Skeletal muscle cell (primary cell): ENCODE data around the gene DYNC2I2.
"Not testable (repeated sequence)": the region's sequence is repeated elsewhere in the genome, so short reads cannot be mapped to it uniquely, and the experiment has no call there.

Source experiments
- DNase-seq: peaks from one replicate; pipeline ENCODE4 v3.0.0-alpha.2; 2010; ENCODE audit warnings: low read depth
- H3K4me3 ChIP-seq: 2 replicates; pipeline ENCODE4 v1.5.1; 2011; ENCODE audit warnings: low read depth, mild to moderate bottlenecking, control low read depth, low read length, moderate library complexity

The DYNC2I2 gene

DNA sequence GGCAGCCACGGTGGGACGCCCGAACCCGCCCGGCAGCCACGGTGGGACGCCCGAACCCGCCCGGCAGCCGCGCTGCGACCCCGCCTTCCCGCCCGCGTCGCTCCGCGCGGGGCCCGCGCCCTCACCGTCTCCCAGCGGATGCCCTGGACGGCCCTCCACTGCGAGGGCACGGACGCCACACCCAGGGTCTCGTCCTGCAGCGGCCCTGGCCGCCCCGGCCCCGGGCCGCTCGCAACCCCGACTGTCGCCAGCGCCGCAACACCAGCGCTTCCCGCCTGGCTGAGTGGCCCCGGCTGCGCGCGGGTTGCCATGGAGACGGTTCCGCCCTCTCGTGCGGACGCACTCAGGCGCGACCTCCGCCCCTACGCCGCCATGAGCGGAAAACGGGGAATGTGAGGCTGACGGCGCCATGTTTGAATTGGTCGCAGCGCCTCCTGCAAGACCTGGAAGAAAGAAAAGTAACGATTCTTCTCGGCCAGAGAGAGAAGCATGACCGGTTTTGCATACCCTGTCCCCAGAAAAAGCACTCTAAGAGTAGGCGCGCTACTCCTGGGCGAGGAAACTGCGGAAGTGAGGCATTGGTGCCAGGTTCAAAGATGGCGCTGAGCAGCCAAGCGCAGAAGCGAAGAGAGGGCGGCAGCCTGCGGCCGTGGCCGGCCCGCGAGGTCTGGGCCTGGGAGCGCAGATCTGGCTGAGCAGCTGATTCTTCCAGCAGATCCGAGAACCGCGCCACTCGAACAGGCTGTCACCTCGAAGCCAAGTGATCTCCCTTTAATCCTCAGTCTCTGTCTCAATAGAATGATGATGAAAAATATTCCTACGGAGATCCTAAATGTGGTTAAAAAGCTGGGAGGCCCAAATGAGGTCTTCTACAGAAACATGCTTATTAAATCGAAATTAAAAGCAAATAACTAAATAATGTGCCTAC lies at the start of gene DYNC2I2:
TSS of gene DYNC2I2 (minus strand) at position 432 of the 928 bp plus-strand sequence. CDS start at position 311, 121 bp downstream.
- peak within 1 kb of the TSS; percentile 65 for H3K4me3 ChIP-seq

DNA sequence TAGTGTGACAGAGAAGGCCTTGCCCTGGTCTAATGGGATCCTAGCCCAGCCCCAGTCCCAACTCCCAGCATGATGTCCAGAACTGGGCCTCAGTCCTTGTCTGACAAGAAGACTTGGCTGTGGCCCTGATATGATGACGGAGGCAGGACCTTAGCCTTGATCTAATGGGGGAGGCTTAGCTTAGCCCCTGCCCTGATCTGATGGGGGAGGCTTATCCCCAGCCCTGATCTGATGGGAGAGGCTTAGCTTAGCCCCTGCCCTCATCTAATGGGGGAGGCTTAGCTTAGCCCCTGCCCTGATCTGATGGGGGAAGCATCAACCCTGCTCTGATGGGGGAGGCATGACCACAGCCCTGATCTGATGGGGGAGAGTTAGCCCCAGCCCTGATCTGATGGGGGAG lies 49.4 kb upstream of the DYNC2I2 start:
- H3K4me3 ChIP-seq, result no peak overlapping the region
- DNase-seq, result no peak

More for the DNA sequence above, at the start of gene DYNC2I2:
- peak; percentile 74 for DNase-seq

- DNase-seq, result no peak
- no peak overlapping the region for H3K4me3 ChIP-seq
Observed at GRCh38 chr9:128705051-128705965, 48.7 kb upstream of the DYNC2I2 start.

DNA sequence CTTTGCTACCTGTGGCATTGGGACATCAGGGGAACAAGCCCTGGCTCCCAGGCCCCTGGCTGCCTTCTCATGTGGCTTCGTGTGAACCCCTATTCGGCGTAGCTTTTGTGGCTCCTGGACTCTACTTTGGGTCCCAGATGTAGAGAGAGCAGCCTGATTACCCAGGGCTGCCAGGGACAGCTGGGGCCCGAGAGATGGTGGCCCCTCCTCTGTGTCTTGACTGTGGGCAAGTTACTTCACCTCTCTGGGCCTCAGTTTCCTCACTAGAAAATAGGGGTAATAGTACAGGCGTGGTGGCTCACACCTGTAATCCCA lies 47.7 kb upstream of the DYNC2I2 start:
- no peak overlapping the region for H3K4me3 ChIP-seq
- no peak for DNase-seq

DNA sequence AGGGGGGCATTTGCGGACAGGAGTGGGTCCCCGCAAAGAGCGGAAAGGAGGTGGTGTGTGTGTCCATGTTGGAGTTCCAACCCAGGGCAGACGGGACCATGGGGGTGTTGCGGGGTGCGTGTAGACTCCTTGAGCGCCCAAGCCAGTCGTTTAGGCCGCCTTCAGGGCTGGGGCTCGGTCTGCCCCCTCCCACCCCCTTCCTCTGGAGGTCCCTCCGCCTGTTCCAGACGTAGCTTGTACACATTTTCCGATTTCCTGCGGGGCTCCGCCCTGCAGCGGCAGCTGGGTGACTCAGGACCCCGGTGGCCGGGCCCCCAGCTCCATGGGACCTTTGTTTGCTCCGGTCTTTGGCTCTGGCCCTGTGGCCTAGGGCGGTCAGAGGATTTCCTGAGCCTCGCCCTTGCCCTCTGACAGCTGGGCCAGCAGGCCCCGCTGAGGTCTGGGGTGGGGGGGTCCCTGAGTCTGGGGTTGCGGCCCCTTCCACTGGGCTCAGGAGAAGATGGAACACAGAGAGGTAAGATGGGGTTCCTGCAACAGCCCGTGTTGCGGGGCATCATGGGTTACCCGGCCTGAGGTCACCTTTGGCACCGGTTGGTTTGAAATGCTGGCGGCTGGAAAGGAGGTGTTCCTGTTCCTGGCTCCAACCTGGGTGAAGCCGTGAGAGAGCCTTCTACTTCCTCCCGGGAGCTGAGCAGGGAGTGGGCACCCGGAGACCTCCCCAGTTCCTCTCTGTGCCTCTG lies 47.1 kb upstream of the DYNC2I2 start:
- DNase-seq, result no peak

DNA sequence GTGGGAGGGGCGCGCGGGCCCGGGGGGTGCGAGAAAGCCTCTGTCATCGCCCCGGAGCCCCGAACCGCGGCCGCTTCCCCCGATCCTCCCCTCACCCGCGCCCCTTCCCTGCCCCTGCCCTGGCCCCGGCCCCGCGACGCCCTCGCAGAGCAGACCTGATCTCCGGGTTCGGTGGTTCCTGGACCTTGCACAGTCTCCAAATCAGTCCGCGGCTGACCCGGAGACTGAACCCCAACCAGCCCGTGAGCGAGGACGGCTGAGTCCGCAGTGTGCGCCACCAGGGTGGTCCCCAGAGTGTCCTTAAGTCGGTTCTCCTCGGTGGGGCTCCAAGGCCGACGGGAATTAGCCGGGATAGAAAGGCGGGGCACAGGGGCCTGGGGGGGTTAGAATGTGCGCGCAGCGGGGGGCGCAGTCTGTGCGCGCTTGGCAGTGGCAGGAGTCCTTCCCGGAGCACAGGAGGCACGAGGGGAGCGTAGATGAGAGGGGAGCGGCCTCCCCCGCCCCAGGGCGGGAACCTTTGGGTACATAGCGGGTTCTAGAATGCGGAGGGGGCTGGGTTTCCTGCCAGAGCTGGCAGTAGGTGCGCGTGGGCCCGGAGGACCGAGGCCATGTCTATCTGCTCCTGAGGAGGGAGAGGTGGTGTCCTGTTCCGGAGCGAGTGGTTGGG lies 46.4 kb upstream of the DYNC2I2 start:
- peak overlapping the region; percentile 71 for H3K4me3 ChIP-seq
- no peak for DNase-seq

More for the DNA sequence above, 47.1 kb upstream of the DYNC2I2 start:
- H3K4me3 ChIP-seq, result peak overlapping the region; percentile 71

DNA sequence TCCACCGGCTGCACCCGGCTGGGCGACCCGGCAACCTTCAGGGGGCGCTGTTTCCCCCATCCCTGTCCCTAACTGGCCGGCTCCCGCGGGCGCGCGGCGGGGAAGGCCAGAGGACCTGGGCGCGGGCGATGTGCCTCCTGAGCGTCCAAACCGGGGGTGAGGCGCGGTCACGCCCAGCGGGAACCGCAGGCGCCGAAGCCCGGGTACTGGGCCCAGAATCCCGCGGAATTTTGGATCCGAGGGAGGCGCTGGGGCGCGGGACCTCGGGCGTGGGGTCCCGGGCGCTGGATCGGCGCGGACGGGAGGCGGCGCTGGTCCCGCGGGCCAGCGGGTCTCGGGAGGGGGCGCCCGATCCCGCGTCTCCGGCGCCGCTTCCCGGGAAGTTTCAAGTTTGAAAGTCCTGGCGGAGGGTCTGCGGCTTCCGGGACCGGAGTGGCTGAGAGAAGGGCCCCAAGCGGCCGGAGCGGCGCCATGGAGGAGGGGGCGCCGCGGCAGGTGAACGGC lies 45.9 kb upstream of the DYNC2I2 start, which contains the start of gene PKN3:
TSS of gene PKN3 (plus strand) at position 59 of the 504 bp plus-strand sequence. CDS start at position 472, 413 bp downstream.
- H3K4me3 ChIP-seq, result peak within 1 kb of the TSS; percentile 71

GRCh38 chr9:128701227-128701854 lies 44.7 kb upstream of the DYNC2I2 start:
- DNase-seq, result no peak
- H3K4me3 ChIP-seq, result no peak overlapping the region

More for the DNA sequence above, 45.9 kb upstream of the DYNC2I2 start, which contains the start of gene PKN3:
- no peak for DNase-seq

- not testable (repeated sequence) for DNase-seq, H3K4me3 ChIP-seq
Observed at GRCh38 chr9:128699096-128699795, 42.6 kb upstream of the DYNC2I2 start.

- H3K4me3 ChIP-seq, result no peak overlapping the region
Observed at GRCh38 chr9:128696923-128697707, 40.5 kb upstream of the DYNC2I2 start.

GRCh38 chr9:128694344-128694743 lies 37.7 kb upstream of the DYNC2I2 start:
- DNase-seq, result no peak
- no peak overlapping the region for H3K4me3 ChIP-seq

More at GRCh38 chr9:128696923-128697707, 40.5 kb upstream of the DYNC2I2 start:
- DNase-seq, result no peak

DNA sequence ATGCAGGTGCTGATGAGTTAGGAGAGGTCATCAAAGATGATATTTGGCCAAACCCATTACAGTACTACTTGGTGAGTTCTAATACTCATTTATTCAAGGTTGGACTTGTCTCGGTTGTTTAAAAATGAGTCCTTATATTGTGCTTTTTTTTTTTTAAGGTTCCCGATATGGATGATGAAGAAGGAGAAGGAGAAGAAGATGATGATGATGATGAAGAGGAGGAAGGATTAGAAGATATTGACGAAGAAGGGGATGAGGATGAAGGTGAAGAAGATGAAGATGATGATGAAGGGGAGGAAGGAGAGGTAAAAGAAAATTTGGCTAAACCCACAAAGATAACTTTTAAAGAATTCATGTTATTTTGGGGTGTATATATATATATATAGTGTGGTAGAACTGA lies 37.1 kb upstream of the DYNC2I2 start:
- H3K4me3 ChIP-seq, DNase-seq: not testable (repeated sequence)

GRCh38 chr9:128690684-128691034 lies 34.0 kb upstream of the DYNC2I2 start:
- H3K4me3 ChIP-seq, result peak overlapping the region; percentile 94
- no peak for DNase-seq

DNA sequence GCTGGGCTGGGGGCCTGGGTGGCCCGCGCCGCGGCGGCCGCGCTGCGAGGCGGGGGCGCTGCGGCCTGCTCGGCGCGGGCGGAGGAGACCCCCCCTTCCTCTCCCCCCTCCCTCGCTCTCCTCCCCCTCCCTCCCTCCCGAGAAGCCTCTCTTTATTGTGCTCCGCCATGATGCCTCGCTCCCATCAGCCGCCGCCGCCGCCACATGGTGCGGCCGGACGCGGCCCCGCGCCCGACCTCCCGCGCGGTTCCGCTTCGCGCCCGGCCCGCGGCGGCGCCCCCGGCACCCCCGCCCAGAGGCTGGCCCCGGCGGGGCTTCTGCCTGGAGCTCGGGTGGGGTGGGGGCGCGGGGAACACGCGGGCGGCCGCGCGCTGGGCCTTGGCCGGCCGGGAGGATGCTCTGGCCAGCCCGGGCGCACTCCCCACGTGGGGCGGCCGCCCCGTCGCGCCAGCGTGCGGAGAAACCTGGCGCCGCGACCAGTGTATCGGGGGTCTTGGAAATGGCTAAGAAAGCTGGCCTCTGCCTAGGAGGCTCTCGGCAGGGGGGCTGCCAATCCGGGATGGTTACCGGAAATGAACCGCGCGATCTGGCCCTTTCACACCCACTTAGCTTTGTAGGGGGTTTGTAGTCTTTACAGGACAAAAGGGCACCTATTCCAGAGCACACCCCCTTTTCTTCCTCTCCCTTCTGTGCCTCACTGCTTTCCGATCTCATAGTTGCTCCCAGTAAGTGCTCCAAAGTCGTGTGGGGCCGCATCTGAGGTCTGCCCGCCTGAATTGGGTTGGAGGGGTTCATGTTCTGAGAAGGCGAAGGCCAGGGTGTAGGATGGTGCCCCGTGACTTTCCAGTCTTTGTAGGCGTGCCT lies 33.4 kb upstream of the DYNC2I2 start:
- H3K4me3 ChIP-seq, result peak overlapping the region; percentile 94
- DNase-seq, result no peak

- H3K4me3 ChIP-seq, result peak overlapping the region; percentile 57
- no peak for DNase-seq
Observed at GRCh38 chr9:128689293-128689774, 32.7 kb upstream of the DYNC2I2 start.
